Body of pancreas (tissue), 4 donors: Measurements from ENCODE around the gene PIK3CB. TPM values are rescaled to one million over a fixed set of nuclear protein-coding genes. Genes with fewer than 3 reads are reported as not detected.
"Not testable (repeated sequence)": the region's sequence is repeated elsewhere in the genome, so short reads cannot be mapped to it uniquely, and the experiment has no call there.

Experiments
- ATAC-seq: fragments of 150-250 bp; one replicate; pipeline ENCODE4 v1.9.1; 2016
- DNase-seq, 4 donors: peaks; one replicate each; pipeline ENCODE4 v3.0.0-alpha.2; 2019
- H3K27ac ChIP-seq, 4 donors: fragments of 200-600 bp; sonication (generic); 1 replicate in 3 of 4; 2 replicates in 1 of 4; pipeline versions ENCODE4 v1.5.1 to v1.6.1; 2016 to 2019; ENCODE audit warnings: mild to moderate bottlenecking in 1 of 4, mixed read lengths in 1 of 4, moderate library complexity in 1 of 4
- H3K27me3 ChIP-seq, 2 donors: fragments of 200-600 bp; sonication (generic); one replicate each; pipeline ENCODE4 v1.6.0; 2016; ENCODE audit warnings: mild to moderate bottlenecking in 1 of 2
- H3K36me3 ChIP-seq, 2 donors: fragments of 200-600 bp; sonication (generic); replicated peaks in 1 of 2; 2 replicates each; pipeline ENCODE4 v1.5.1; 2016; ENCODE audit warnings: low read depth in 2 of 2; ENCODE audit not compliant: insufficient read depth in 1 of 2
- H3K4me1 ChIP-seq: fragments of 200-600 bp; sonication (generic); one replicate; pipeline ENCODE4 v1.6.0; 2016
- H3K4me3 ChIP-seq, 2 donors: fragments of 200-600 bp; sonication (generic); 1 replicate in 1 of 2; 2 replicates in 1 of 2; pipeline ENCODE4 v1.5.1; 2016 to 2019
- H3K9me3 ChIP-seq, 3 donors: fragments of 200-600 bp; sonication (generic); 1 replicate in 2 of 3; 2 replicates in 1 of 3; pipeline ENCODE4 v1.5.1; 2016
- POLR2A ChIP-seq, 3 donors: fragments of 450-650 bp; IDR thresholded peaks; one replicate each; pipeline ENCODE4 v1.6.1; 2016; ENCODE audit warnings: antibody characterized with exemption in 3 of 3, mild to moderate bottlenecking in 2 of 3
- whole genome bisulfite sequencing, 2 donors: methylation state at CpG; one replicate each; pipeline ENCODE4 v1.1.5; 2017; 5-methylcytosine and 5-hydroxymethylcytosine counted together
- intact Hi-C: fragments of 100-400 bp; cut with DNase I; formaldehyde crosslinking; loops from one replicate; pipeline ENCODE4 v1.15.1; 2023
- total RNA-seq, 2 donors: library from RNA; depleted of rRNA; stranded (reverse); fragments of >200 nt; gene quantifications; one replicate each; pipeline ENCODE4 v1.1.0, GENCODE V29; 2016
- TF ChIP-seq, protein P1 (sequence below), 7 experiments: fragments of 450-650 bp in 4 of 7; fragments of 200-600 bp in 3 of 7; sonication (generic) in 3 of 7; IDR thresholded peaks; one replicate each; pipeline ENCODE4 v1.5.1; 2016 to 2019; ENCODE audit warnings: antibody characterized with exemption in 7 of 7

PIK3CB gene
- total RNA-seq, 2 donors from 2014 or later = 40.2 to 50.1 TPM

GRCh38 chr3:138684396-138684795, 150.3 kb downstream of the PIK3CB start:
- Histone ChIP-seq H3K36me3 (no peaks in the 10 kb centered on the region), H3K4me1 (peaks cover 76% of the 10 kb centered on the region), H3K27ac (peak overlapping the region; percentile 48 to 80 (median 74)), H3K4me3 (no peak overlapping the region), H3K27me3 (no peaks in the 10 kb centered on the region), H3K9me3 (no peaks in the 10 kb centered on the region)
- WGBS, 2 donors = 34 to 53% methylated on average over 4 of the region's 4 CpGs
- TF ChIP-seq, protein P1, sequence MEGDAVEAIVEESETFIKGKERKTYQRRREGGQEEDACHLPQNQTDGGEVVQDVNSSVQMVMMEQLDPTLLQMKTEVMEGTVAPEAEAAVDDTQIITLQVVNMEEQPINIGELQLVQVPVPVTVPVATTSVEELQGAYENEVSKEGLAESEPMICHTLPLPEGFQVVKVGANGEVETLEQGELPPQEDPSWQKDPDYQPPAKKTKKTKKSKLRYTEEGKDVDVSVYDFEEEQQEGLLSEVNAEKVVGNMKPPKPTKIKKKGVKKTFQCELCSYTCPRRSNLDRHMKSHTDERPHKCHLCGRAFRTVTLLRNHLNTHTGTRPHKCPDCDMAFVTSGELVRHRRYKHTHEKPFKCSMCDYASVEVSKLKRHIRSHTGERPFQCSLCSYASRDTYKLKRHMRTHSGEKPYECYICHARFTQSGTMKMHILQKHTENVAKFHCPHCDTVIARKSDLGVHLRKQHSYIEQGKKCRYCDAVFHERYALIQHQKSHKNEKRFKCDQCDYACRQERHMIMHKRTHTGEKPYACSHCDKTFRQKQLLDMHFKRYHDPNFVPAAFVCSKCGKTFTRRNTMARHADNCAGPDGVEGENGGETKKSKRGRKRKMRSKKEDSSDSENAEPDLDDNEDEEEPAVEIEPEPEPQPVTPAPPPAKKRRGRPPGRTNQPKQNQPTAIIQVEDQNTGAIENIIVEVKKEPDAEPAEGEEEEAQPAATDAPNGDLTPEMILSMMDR (IDR thresholded peaks at IDR 0.05) = no peak
- TF ChIP-seq POLR2A (IDR thresholded peaks at IDR 0.05) = no peak
- intact Hi-C loops = loop anchor here (10.0 kb wide), 1 partner anchor 70 kb away; no protein-coding TSS in a partner anchor
- DNase-seq = peak in 2 of 4 donors; percentile 20 to 40
- ATAC-seq = no peak

DNA sequence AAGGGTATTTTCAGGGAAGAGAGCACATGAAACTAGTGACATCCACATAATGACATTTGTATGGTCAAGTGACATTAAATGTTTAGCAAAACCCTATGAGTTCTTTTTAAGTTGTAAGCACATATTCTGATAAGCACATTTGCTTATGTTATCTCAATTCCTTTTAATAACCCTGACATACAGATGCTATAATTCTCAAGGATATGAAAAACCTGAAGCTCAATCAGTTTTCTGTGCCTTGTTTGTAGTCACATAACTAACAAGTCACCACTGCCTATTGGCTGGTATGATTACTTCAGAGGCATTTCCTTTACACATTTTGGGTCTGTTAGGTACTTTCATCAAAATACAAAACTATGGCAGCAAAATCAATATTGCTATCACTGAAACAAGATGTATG, 152.1 kb downstream of the PIK3CB start:
- TF ChIP-seq, protein P1 (IDR thresholded peaks at IDR 0.05) = no peak
- no peak for TF ChIP-seq POLR2A (IDR thresholded peaks at IDR 0.05)
- Histone ChIP-seq H3K4me1 (peaks cover 64% of the 10 kb centered on the region), H3K27me3 (no peaks in the 10 kb centered on the region), H3K4me3 (no peak overlapping the region), H3K9me3 (no peaks in the 10 kb centered on the region), H3K27ac (peak overlapping the region; percentile 64 to 80 (median 74)), H3K36me3 (no peaks in the 10 kb centered on the region)
- DNase-seq (peak in 1 of 4 donors; percentile 25), ATAC-seq (peak; percentile 84)
- intact Hi-C loops = loop anchor here (10.0 kb wide), 1 partner anchor 68 kb away; no protein-coding TSS in a partner anchor

- no peak for TF ChIP-seq POLR2A (IDR thresholded peaks at IDR 0.05)
- TF ChIP-seq, protein P1 (IDR thresholded peaks at IDR 0.05) = no peak
- WGBS, 2 donors = 46 to 47% methylated on average over 5 of the region's 5 CpGs
- ATAC-seq (no peak), DNase-seq (no peak)
- Histone ChIP-seq H3K27me3 (no peaks in the 10 kb centered on the region), H3K36me3 (no peaks in the 10 kb centered on the region), H3K27ac (peak overlapping the region; percentile 64 to 80 (median 74)), H3K4me3 (no peak overlapping the region), H3K9me3 (no peaks in the 10 kb centered on the region), H3K4me1 (peaks cover 54% of the 10 kb centered on the region)
- intact Hi-C loops = loop anchor here (10.0 kb wide), 1 partner anchor 67 kb away; no protein-coding TSS in a partner anchor
These were observed 153.1 kb downstream of the PIK3CB start for GRCh38 chr3:138681463-138682220.

DNA sequence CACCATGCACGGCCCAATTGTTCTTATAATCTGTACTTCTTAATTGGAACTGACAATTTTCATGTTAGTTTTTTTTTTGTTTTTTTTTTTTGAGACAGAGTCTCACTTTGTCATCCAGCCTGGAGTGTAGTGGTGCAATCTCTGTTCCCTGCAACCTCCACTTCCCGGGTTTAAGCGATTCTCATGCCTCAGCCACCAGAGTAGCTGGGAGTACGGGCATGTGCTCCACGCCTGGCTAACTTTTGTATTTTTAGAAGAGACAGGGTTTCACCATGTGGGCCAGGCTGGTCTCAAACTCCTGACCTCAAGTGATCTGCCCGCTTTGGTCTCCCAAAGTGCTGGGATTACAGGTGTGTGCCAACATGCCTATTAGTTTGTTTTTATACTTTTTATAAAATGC, 153.8 kb downstream of the PIK3CB start:
- peaks cover 48% of the 10 kb centered on the region for H3K4me1 ChIP-seq
- WGBS, 2 donors = 78 to 89% methylated on average over 6 of the region's 6 CpGs
- H3K9me3 ChIP-seq, DNase-seq, H3K4me3 ChIP-seq, H3K36me3 ChIP-seq, H3K27me3 ChIP-seq, ATAC-seq: not testable (repeated sequence)
- peak overlapping the region in 3 of 4 donors; percentile 71 to 80 (median 77) for H3K27ac ChIP-seq
- intact Hi-C loops = loop anchor here (10.0 kb wide), 1 partner anchor 66 kb away; no protein-coding TSS in a partner anchor

DNA sequence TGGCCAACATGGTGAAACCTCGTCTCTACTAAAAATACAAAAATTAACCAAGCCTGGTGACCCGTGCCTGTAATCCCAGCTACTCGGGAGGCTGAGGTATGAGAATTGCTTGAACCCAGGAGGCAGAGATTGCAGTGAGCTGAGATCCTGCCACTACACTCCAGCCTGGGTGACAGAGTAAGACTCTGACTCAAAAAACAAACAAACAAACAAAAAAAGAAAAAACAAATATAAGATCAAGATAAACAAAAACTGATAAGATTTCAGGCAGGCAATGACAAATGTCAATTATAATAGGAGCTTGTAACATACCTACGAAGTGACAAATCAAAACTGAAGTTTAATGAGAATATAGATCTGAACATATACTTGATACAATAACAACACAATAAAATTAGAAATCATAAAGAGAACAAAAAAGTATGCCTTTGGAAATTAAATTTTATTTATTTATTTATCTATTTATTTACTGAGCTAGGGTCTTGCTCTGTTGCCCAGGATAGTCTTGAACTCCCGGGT, 155.8 kb downstream of the PIK3CB start:
- H3K27ac ChIP-seq = peak overlapping the region in 2 of 4 donors; percentile 39
- H3K27me3 ChIP-seq = no peaks in the 10 kb centered on the region
- WGBS, 2 donors = 73 to 76% methylated on average over 5 of the region's 5 CpGs
- peaks cover 33% of the 10 kb centered on the region for H3K4me1 ChIP-seq
- H3K9me3 ChIP-seq = no peaks in the 10 kb centered on the region
- no peak overlapping the region for H3K4me3 ChIP-seq
- intact Hi-C loops = no loop called here
- no peaks in the 10 kb centered on the region for H3K36me3 ChIP-seq
- DNase-seq (no peak), ATAC-seq (no peak)
- no peak for TF ChIP-seq POLR2A (IDR thresholded peaks at IDR 0.05)
- TF ChIP-seq, protein P1 (IDR thresholded peaks at IDR 0.05) = no peak
